GM12872 (cell line): Measurements from ENCODE around the gene VIPR2.

Source experiments
- TF ChIP-seq, protein P1 (sequence below): IDR thresholded peaks from 3 replicates; pipeline ENCODE4 v1.5.1; 2011; ENCODE audit warnings: low read depth, mild to moderate bottlenecking, low read length, moderate library complexity; ENCODE audit not compliant: insufficient read depth

The VIPR2 gene

GRCh38 chr7:159136442-159136841 is 8.2 kb downstream of the VIPR2 start:
- TF ChIP-seq, protein P1, sequence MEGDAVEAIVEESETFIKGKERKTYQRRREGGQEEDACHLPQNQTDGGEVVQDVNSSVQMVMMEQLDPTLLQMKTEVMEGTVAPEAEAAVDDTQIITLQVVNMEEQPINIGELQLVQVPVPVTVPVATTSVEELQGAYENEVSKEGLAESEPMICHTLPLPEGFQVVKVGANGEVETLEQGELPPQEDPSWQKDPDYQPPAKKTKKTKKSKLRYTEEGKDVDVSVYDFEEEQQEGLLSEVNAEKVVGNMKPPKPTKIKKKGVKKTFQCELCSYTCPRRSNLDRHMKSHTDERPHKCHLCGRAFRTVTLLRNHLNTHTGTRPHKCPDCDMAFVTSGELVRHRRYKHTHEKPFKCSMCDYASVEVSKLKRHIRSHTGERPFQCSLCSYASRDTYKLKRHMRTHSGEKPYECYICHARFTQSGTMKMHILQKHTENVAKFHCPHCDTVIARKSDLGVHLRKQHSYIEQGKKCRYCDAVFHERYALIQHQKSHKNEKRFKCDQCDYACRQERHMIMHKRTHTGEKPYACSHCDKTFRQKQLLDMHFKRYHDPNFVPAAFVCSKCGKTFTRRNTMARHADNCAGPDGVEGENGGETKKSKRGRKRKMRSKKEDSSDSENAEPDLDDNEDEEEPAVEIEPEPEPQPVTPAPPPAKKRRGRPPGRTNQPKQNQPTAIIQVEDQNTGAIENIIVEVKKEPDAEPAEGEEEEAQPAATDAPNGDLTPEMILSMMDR = no peak

DNA sequence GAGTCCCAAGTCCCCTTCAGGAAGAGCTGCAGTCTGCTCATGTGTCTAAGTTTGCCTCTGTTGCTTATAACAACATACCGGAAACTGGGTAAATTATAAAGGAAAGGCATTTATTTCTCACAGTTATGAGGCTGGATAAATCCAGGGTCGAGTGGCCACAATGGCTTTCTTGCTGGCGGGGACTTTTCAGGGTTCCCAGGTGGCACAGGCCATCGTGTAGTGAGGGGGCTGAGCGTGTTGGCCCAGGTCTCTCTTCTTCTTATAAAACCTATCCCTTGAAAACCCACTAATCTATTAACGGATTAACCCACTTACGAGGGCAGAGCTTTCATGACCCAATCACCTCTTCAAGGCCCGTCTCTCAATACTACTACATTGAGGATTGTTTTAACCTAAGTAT is 8.7 kb downstream of the VIPR2 start:
- TF ChIP-seq, protein P1 = no peak

GRCh38 chr7:159130820-159131219 is 13.8 kb downstream of the VIPR2 start:
- TF ChIP-seq, protein P1 = no peak

GRCh38 chr7:159130199-159130775 is 14.4 kb downstream of the VIPR2 start:
- TF ChIP-seq, protein P1 = no peak

GRCh38 chr7:159128767-159129166 is 15.9 kb downstream of the VIPR2 start:
- TF ChIP-seq, protein P1 = no peak

DNA sequence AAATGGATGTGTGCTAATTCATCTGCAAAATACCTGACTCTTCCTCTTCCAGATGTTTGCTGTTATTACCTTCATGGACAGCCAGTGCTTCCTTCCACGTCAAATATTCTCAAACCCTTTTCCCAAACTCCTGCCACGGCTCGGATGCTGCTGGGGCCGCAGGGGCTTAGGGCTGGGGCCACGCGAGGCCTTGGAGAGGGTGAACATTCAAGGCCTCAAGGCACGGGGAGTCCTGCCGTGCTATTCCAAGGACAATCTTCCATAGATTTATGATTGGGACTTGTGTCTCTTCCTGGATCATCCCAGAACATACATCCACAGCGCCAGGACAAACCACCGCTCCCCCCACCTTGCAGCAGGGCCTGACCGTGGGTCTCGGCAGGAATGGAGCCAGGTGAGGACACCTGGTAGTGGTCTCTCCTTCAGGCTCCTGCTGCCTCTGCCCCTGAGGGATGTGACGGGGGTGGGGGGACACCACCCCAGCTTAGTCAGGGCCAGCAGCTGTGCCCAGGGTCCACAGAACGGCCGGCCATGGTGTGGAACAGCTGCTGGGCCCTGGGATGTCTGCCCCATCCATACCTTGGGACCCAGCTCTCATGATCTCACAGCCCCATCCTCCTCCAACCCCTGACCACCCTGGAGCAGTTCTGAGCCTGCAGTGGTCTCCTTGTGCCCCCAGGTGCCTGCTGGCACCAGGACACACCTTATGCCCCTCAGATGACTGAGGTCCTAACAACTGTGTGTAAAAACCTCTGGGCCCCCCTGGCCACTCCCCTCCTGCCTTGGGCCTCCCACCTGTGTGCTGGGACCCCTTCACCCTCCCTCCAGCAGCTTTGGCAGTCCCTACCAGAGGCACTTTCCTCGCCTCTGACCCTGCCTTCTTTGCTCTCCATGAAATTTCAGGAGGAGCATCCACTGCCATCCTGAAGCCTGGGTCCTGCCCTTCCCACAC is 16.7 kb downstream of the VIPR2 start:
- TF ChIP-seq, protein P1 = no peak
